HL-60 (cell line): ENCODE results near the gene TMEM208.

Experiments
- CTCF ChIP-seq: IDR thresholded peaks from one replicate; pipeline ENCODE4 v1.5.1; 2011; ENCODE audit warnings: low read length, control low read depth, inconsistent platforms; ENCODE audit not compliant: insufficient read depth
- POLR2AphosphoS5 ChIP-seq: IDR thresholded peaks from 2 replicates; pipeline ENCODE4 v1.6.1; 2012; ENCODE audit warnings: low read depth
- SPI1 ChIP-seq: IDR thresholded peaks from 2 replicates; pipeline ENCODE4 v1.6.1; 2012; ENCODE audit warnings: low read depth, mild to moderate bottlenecking, borderline replicate concordance

- TF ChIP-seq POLR2AphosphoS5, result no peak
- TF ChIP-seq CTCF, result peak; percentile 67
- no peak for TF ChIP-seq SPI1
Measured at GRCh38 chr16:67198238-67198734, 28.6 kb upstream of the TMEM208 start.
